ENCODE measurements around the gene GLT1D1. TPM values are rescaled to one million over a fixed set of nuclear protein-coding genes. Genes with fewer than 3 reads are reported as not detected.

Gene GLT1D1
- total RNA-seq, 1 experiment from 2014 or later: not detected

- ChIA-PET POLR2A (ENCODE audit: unreplicated experiment) (no interaction called here), CTCF (no interaction called here)
- Histone ChIP-seq H3K4me1 (ENCODE audit: insufficient read depth, low read length) (no peaks in the 10 kb centered on the region), H3K27ac (ENCODE audit: low read length) (no peak overlapping the region), H3F3A (ENCODE audit: low read length, unreplicated experiment) (no peaks in the 10 kb centered on the region), H3K9me2 (replicated peaks; ENCODE audit: low read length) (no peaks in the 10 kb centered on the region), H2AFZ (ENCODE audit: low read length) (no peak overlapping the region), H4K20me1 (ENCODE audit: low read length) (peaks cover 40% of the 10 kb centered on the region), H3K27me3 (ENCODE audit: low read length) (no peaks in the 10 kb centered on the region), H3K9ac (ENCODE audit: low read length) (no peak overlapping the region), H3K4me3 (ENCODE audit: low read length) (no peak overlapping the region), H3K79me2 (ENCODE audit: low read length) (peaks cover 98% of the 10 kb centered on the region), H3K9me3 (ENCODE audit: low read length) (no peaks in the 10 kb centered on the region), H3K36me3 (ENCODE audit: low read depth, low read length) (peaks cover 32% of the 10 kb centered on the region), H3K4me2 (ENCODE audit: low read length) (no peak overlapping the region)
- ATAC-seq: no peak
- intact Hi-C loops (cut with micrococcal nuclease): no loop called here
- no peak for TF ChIP-seq EZH2 (IDR thresholded peaks at IDR 0.05; ENCODE audit: low read length, unreplicated experiment)
- no peak for TF ChIP-seq EZH2phosphoT487 (IDR thresholded peaks at IDR 0.05; ENCODE audit: borderline replicate concordance, low read length)
- TF ChIP-seq, protein P1, sequence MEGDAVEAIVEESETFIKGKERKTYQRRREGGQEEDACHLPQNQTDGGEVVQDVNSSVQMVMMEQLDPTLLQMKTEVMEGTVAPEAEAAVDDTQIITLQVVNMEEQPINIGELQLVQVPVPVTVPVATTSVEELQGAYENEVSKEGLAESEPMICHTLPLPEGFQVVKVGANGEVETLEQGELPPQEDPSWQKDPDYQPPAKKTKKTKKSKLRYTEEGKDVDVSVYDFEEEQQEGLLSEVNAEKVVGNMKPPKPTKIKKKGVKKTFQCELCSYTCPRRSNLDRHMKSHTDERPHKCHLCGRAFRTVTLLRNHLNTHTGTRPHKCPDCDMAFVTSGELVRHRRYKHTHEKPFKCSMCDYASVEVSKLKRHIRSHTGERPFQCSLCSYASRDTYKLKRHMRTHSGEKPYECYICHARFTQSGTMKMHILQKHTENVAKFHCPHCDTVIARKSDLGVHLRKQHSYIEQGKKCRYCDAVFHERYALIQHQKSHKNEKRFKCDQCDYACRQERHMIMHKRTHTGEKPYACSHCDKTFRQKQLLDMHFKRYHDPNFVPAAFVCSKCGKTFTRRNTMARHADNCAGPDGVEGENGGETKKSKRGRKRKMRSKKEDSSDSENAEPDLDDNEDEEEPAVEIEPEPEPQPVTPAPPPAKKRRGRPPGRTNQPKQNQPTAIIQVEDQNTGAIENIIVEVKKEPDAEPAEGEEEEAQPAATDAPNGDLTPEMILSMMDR (conservative IDR thresholded peaks at IDR 0.05; ENCODE audit: low read depth, low read length): no peak
- DNase-seq: no peak
- BruUV-seq (replicated peaks): no TSS peak
Measured at GRCh38 chr12:128814411-128815261, 38.6 kb upstream of the GLT1D1 start.

DNA sequence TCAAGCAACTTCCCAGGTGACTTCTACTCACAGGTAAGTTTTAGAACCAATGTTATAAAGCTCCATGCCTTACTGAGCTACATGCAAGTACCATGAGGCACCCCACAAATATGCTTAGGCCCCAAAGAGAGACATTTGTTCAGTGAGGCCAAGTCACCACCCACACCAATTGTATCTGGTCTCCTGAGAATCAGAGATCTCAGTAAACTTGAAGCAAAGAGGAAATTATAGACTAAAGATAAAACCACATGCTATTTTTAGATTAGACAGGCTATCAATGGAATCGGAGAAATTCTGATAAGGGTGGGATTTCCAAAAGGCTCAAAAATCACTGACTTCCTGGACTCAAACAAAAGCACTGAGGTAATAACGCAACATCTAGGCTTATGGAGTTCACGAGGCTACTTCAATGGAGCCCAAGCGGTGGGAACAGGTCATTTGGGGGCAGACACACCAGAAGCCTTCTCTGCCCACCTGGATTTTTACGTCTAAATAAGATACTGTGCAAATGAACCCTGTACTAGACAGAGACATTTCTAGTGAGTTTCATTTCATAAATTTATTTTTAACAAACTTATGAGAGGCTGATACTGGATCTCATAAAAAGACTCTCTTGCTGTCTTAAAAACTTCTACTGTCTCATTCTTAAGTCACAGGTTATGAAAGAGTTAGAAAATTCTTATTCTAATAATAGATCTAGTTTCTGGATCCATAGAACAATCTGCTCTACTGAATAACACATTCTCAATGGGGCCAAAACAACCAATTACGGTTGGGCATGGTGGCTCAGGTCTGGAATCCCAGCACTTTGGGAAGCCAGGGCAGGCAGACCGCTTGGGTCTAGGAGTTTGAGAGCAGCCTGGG, 37.3 kb upstream of the GLT1D1 start:
- ChIA-PET POLR2A (ENCODE audit: unreplicated experiment) (no interaction called here), CTCF (no interaction called here)
- H3K36me3 ChIP-seq (ENCODE audit: low read depth, low read length): peaks cover 36% of the 10 kb centered on the region
- H3K4me3 ChIP-seq (ENCODE audit: low read length): no peak overlapping the region
- no TSS peak for BruUV-seq (replicated peaks)
- DNase-seq (no peak), ATAC-seq (no peak)
- H3K9ac ChIP-seq (ENCODE audit: low read length): no peak overlapping the region
- intact Hi-C loops (cut with micrococcal nuclease): loop anchor here (2.0 kb wide), 1 partner anchor 13 kb away; no protein-coding TSS in a partner anchor
- no peaks in the 10 kb centered on the region for H3F3A ChIP-seq (ENCODE audit: low read length, unreplicated experiment)
- H3K9me2 ChIP-seq (replicated peaks; ENCODE audit: low read length): no peaks in the 10 kb centered on the region
- TF ChIP-seq, protein P1 (conservative IDR thresholded peaks at IDR 0.05; ENCODE audit: low read depth, low read length): no peak
- TF ChIP-seq EZH2phosphoT487 (IDR thresholded peaks at IDR 0.05; ENCODE audit: borderline replicate concordance, low read length) (no peak), EZH2 (IDR thresholded peaks at IDR 0.05; ENCODE audit: low read length, unreplicated experiment) (no peak)
- H3K4me2 ChIP-seq (ENCODE audit: low read length): no peak overlapping the region
- H3K79me2 ChIP-seq (ENCODE audit: low read length): peaks cover 99% of the 10 kb centered on the region
- no peaks in the 10 kb centered on the region for H3K27me3 ChIP-seq (ENCODE audit: low read length)
- no peak overlapping the region for H3K27ac ChIP-seq (ENCODE audit: low read length)
- H3K4me1 ChIP-seq (ENCODE audit: insufficient read depth, low read length): no peaks in the 10 kb centered on the region
- H2AFZ ChIP-seq (ENCODE audit: low read length): no peak overlapping the region
- no peaks in the 10 kb centered on the region for H3K9me3 ChIP-seq (ENCODE audit: low read length)
- H4K20me1 ChIP-seq (ENCODE audit: low read length): peaks cover 34% of the 10 kb centered on the region

Measured in PC-3 (cell line).